CD4-positive, alpha-beta T cell treated with Interleukin-12 subunit alpha and Interleukin-12 subunit beta, for 1 hour (primary cell): ENCODE results near the gene NPHS1.
"Not testable (repeated sequence)": the region's sequence is repeated elsewhere in the genome, so short reads cannot be mapped to it uniquely, and the experiment has no call there.

ENCODE experiments used
- DNase-seq: peaks from one replicate; pipeline ENCODE4 v3.0.0-alpha.2; 2020

NPHS1 gene

DNA sequence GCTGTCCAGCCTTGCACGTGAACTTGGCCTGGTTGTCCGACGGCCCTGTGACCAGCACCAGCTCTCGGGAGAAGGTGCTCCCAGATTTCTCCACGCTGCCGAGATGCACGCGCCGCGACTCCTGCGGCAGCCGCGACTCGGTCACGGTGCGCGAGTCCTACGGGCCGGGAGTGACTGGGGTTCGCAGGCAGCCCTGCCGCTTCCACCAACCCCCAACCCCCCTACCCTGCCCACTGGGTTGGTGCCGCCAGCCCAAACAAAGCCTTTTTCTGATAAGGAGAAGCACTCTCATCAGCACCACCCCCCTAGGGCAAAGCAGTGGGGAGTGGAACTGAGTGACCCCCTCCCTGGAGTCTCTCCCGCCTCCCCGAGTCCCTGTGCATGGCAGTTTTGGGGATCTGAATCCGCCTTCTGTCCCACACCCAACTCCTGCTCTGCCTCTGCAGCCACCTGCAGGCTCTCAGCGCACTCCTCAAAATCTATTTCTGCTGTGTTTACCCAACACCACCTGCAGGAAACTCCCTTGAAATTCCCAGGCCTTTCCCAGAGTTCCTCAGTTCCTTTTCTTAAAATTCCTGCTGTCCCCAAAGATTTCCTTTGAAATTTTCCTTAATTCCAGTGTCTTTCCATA lies 6.2 kb downstream of the NPHS1 start:
- no peak for DNase-seq

GRCh38 chr19:35845215-35846037 lies 6.9 kb downstream of the NPHS1 start:
- DNase-seq = no peak

DNA sequence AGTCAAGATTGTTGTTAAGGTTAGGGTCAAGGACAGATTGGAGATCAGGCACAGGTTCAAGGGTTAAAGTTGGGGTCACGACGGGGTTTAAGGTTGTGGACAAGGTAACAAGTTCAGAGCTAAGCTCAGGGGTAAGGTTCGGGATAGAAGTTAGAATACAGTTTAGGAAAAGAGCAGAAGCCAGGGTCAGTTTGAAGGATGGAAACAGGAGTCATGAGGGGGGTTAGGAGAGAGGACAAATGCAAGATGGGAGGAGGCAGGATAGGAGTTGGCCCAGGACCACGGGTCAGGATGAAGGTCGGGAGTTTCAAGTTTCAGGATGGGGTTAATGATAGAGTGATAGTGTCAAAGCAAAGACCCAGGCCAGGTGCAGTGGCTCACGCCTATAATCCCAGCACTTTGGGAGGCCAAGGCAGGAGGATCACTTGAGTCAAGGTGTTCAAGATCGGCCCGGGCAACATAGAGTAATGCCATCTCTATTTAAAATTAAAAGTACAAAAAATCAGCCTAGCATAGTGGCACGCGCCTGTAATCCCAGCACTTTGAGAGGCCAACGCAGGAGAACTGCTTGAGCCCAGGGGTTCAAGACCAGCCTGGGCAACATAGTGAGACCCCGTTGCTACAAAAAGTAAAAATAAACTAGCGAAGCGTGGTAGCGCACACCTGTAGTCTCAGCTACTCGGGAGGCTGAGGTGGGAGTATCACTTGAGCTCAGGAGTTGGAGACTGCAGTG lies 7.7 kb downstream of the NPHS1 start:
- no peak for DNase-seq

DNA sequence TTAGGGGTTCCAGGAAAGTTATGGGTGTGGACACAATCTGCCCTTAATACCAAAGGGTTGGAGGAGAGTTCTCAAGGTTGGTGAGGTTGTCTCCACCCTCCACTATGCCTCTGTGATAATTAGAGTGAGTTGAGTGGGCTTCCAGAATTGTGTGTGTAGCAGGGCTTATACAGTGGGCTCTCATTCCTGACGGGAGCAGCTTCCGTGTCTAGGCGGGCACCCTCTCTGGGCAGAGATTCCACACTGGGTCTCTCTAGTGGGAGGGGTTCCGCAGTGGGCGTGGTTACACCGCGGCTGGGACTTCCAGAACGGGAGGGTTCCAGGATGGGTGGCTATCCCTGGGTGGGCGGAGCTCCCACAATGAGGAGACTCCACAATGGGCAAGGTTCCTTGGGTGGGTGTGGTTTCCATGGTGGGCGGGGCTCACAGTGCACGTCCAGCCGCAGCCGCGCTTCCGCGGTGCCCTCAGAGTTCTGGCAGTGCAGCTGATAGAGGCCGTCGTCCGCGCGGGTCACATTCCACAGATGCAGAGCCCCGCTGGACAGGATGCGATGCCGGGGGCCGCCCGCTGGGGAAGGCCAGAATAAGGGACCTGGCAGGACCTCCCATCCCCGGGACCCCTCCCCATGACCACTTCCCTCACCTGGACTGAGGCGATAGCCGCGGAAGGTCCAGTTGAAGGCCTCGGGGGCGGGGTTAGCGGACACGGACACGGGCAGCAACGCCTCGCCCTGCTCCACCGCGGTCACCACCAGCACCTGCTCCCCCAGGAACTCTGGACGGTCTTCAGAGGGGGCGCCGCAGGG lies 8.4 kb downstream of the NPHS1 start:
- DNase-seq = no peak

GRCh38 chr19:35842666-35843272 lies 9.5 kb downstream of the NPHS1 start:
- no peak for DNase-seq

DNA sequence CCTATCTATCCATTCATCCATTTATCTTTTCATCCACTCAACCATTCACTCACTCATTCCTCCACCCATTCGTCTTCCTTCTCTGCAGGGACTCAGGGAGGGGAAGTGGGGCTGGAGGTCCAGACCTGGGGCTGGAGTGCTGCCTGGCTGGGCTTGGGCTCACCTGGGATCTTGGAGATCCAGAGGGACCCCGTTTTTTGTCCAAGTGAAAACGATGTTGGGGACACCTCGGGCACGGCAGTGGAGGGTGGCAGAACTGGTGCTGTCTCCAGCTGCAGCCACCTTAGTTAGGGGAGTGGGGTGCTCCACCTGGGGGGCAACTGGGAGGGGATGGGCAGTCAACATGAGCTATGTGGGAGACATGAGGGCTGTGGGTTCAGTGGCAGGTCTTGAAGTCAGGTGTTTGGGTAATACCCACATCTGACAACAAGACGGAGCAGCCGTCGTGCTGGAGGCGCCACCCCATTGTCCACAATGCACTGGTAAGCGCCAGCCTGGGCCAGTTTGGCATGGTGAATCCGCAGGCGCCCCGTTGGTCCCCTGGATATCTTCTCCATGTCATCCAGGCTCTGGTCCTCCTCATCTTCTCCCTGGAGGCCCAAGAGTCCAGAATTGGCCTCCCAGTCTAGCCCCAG lies 10.2 kb downstream of the NPHS1 start:
- DNase-seq = no peak

DNA sequence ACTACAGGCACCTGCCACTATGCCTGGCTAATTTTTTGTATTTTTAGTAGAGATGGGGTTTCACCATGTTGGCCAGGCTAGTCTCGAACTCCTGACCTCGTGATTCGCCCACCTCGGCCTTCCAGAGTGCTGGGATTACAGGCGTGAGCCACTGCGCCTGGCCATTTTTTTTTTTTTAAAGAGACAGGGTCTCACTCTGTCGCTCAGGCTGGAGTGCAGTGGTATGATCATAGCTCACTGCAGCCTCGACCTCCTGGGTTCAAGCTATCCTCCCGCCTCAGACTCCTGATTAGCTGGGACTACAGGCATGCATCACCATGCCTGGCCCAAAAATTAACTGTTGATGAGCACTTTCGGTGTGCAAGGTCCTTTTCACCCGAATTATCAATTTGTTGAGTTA lies 16.2 kb downstream of the NPHS1 start:
- not testable (repeated sequence) for DNase-seq

DNA sequence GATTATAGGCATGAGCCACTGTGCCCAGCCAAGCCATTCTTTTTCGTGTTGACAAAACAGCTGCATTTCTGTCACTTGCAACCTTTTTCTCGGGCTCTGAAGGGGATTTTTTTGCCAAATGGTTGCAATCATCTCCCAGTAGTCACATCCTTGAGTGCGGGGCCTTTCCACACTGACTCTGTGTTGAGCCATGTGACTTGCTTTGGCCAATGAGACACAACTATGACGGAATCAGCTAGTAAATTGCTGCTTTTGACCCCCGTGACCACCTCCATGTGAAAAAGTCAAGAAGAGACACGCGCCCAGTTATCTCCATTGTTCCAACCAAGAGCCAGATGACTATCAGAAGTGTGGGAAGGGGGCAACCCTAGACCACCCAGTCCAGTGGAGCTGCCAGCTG lies 18.3 kb downstream of the NPHS1 start:
- DNase-seq = no peak

DNA sequence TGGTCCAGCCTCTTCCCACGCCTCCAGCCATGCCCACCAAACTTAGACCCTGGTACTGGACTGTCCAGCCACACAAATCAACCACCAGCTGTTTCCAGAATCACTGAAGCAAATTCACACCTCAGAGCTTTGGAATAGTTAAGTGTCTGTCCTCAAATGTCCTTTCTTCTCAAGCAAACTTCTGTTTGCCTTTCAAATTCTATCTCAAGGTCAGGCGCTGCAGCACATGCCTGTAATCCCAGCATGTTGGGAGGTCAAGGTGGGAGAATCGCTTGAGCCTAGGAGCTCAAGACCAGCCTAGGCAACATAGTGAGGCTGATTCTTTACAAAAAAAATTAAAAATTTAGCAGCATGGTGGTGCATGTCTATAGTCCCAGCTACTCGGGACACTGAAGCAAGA lies 20.2 kb downstream of the NPHS1 start:
- DNase-seq = no peak

- no peak for DNase-seq
Measured at GRCh38 chr19:35830986-35831385, 21.3 kb downstream of the NPHS1 start.

DNA sequence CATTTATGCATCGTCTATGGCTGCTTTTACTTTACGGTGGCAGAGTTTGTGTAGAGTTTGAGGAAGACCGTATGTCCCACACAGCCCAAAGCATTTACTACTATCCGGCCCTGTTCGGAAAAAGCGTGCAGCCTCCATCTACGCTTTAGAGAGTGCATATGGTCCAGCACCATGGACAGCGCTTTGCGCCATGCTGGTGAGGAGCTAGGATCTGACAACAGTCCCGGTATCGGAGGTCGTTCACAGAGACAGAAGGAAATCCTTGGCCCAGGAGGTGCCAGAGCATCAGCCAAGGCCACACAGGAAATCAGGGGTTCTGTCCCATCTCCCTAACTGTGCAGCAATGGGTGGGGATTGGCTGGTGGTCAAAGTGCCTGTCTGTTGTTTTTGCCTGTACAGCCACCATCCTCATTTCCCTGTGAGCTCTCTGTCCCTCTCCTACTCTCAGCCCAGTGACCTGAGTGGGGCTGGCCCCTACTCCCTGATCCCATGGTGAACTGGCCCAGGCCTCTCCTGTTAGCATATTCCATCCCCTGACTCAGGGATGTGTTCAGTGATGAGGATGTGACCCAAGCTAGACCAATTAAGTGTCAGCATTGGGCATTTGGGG lies 23.5 kb downstream of the NPHS1 start:
- peak; percentile 24 for DNase-seq

DNA sequence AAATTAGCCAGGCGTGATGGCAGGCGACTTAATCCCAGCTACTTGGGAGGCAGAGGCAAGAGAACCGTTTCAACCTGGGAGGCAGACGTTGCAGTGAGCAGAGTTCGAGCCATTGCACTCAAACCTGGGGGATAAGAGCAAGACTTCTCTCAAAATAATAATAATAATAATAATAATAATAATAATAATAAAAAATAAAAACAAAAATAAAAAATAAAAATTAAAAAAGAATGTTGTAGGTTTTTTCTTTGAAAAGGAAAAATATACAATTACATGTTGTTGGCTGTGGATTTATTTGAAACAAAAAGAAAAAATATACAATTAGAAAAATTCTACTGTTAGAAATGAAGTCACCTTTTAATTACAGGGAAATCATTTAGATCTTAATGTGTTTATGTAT lies 28.2 kb downstream of the NPHS1 start:
- no peak for DNase-seq

GRCh38 chr19:35822579-35822978 lies 29.7 kb downstream of the NPHS1 start:
- DNase-seq = no peak

- no peak for DNase-seq
Measured at GRCh38 chr19:35818445-35818844, 33.9 kb downstream of the NPHS1 start.

- DNase-seq = no peak
Measured at GRCh38 chr19:35816846-35817245, 35.5 kb downstream of the NPHS1 start.

- no peak for DNase-seq
Measured at GRCh38 chr19:35816262-35816661, 36.0 kb downstream of the NPHS1 start.

DNA sequence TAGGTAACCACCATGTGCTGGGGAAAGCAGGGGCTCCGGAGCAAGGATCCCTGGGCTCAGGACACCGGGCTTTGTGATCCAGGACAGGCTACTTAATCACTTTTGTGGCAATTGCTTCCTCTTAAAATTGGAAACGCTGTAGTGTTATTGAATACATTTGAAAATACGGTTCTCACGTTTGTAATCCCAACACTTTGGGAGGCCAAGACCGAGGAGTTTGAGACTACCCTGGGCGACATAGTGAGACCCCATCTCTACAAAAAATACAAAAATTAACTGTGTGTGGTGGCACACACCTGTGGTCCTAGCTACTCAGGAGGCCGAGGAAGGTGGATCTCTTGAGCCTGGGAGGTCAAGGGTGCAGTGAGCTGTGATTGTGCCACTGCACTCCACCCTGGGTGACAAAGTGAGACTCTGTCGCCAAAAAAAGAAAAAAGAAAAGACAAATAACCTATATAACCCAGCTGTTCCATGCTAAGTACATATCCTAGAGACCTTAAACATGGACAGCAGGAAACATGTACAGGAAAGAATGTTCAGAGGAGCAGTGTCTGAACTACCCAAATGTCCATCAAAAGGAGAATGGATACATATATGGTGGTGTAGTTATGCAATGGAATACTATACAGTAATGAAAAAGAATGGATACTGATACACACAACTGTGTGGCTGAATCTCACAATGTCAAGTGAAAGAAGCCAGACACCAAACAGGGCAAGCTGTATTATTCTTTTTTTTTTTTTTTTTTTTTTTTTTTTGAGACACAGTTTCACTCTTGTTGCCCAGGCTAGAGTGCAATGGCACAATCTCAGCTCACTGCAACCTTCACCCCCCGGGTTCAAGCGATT lies 39.0 kb downstream of the NPHS1 start:
- no peak for DNase-seq

DNA sequence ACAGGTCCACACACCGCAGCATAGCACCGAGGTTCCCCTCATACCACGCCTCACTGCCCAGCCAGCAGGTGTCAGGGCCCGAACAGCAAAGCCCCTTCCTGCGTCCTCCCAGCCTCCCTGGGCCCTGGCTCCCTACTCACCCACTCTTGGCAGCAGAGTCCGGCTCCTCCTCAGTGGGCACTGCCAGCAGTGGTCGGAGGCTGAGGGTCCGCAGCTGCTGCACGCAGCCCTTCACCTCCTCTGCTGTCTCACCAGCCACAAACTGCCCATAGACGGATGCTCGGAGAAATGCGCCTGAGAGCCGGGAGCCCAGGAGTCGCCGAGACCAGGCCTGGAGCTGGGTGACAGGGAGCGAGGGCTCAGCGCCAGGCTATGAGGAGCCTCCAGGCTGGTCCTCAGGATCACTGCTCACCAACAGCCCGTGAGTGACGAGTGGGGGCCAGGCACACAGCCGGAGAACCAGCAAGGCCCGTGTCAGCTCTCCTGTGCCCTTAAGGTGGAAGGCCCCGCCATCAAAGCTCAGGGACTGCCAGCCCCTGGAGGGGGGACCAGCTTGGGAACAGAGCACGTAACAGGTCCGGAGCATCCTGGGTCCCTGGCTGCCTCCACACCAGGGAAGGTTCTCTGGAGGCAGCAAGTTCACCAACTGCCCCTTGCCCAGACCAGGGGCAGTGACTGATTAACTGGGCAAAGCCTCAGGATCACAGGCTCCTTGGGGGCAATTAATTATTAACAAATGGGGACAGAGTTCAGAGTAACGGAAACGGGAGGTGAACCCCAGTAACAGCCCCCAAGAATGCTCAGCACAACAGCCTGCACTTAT lies 39.9 kb downstream of the NPHS1 start, which contains the start of gene PRODH2:
Gene PRODH2 (minus strand): TSS at position 626 of the 823 bp plus-strand sequence. CDS start 40 bp downstream, at position 586.
- DNase-seq = no peak
